ENCODE measurements around the gene ANG. TPM values are rescaled to one million over a fixed set of nuclear protein-coding genes. Genes with fewer than 3 reads are reported as not detected.

Gene ANG
- total and polyA plus RNA-seq, 2 of the 8 experiments (the other 6 are each of a cell fraction or from before 2014, with no cell fraction given), result 2.2 to 4.6 TPM

DNA sequence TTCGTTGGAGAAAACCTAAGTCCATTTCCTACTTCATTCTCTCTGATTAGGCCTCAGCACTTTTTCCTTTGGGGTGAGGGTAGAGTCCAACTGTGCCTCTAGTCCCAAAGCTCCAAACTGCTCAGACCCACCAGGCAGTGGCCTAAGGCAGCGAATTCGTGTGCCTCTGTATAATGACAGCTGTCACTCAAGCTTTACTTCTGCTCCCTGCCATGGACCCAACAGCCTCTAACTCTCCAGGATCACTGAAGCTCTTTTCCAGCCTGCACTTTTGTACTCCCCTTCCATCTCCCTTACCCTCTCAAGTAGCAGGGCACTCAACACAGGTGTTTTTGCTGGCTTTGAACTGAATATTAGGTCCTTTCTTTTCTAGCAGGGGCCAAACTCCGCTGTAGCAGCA lies 32.3 kb upstream of the ANG start (continued):
- TF ChIP-seq CHD2 (IDR thresholded peaks at IDR 0.05; ENCODE audit: low read length), result no peak
